Activated CD8-positive, alpha-beta memory T cell treated with anti-CD3 and anti-CD28 coated beads, Interleukin-2, amount 50 U/mL, for 48 hours (primary cell): ENCODE results near the gene ITIH3.

ENCODE experiments used
- DNase-seq: peaks from one replicate; pipeline ENCODE4 v3.0.0-alpha.2; 2020

The ITIH3 gene

DNA sequence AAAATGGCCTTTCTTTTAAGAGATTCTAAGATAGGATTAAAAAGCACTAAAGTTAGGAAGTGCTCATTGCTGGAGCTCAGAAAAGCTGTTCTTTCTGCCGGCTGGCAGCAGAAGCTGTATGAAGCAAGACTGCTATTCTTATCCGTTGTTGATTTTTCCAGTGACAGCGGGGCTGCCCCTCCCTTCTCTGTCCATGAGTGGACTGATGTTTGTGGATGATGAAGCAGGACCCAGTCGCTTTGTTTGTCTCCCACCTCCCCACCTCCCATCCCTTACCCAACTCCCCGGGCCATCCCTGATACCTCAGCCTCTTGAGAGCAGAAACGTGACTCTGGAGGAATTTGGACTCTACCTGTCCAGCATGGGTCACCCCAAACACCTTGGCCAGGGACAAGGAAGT is 50.6 kb downstream of the ITIH3 start:
- DNase-seq = no peak

DNA sequence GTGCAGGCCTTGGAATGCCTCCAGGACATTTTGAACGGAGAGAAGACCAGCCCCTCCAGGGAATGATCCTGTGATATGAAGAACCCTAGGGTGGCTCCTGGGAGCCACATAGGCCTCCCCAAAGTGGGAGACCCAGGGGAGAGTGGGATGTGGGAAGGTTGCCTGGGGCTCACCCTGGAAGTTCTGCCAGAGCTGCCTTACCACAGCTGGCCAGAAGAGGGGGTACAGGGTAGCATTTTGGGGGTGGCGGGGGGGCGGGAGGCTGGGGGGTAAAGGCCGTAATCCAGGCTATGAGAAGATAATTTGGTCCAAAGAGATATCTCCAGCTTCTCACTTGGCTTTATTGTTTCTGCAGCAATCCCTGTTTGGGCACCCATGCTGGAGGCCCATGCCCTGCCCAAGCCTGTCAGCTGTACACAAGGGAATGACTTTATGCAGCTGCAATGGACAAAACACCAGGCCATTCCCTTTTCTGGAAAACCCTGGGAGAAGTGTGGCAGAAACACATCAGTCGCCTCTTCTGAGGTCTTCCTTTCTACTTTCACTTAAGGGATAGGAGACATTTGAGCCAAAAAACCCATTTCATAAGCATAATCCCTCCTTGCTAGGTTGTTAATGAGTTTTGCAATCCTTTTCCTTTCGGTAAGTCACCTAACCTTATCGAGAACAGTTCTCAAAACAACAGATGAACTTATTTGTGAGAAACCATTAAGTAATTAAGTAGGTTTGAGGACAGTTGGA is 51.3 kb downstream of the ITIH3 start:
- DNase-seq = no peak

DNA sequence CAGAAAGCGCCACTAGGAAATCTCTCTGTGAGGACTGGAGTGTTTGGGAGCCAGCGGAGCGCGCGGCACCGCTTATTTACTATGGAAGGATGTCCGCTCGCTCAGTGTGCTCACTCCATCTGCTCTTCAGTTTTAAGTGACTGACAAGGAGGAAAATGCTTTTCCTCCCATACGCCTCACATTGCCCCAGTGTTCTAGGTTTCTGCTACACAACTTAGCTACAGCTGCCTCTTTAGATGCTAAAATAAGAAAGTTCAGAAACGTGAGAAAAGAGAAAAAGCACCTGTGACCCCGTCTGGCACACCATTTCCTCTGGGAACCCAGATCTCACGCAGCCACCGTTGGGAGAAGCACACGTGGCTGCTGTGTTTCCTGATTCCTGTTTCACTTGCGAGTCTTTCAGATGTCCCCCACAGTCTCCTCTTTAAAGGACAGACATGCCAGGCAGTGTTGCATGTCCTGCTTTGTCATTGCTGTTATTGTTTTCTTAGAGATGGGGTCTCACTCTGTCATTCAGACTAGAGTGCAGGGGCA is 51.9 kb downstream of the ITIH3 start:
- no peak for DNase-seq

DNA sequence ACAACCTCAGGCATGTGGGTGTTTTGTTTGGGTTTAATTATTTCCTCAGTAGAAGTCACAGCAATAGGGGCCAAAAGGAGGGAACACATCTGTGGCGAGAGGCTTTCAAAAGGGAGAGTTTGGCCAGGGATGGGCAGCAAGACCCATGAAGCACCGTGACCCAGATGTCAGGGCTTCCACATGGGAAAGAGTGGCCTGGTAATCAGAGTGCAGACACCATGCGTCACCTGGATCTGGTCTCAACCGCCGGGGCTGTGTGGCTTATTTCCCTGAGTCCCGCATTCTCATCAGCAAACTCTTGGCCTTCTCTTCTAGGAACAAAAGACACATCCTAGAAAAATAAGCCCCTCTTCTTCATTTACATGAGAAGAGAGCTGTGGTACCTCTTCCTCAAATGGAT is 52.6 kb downstream of the ITIH3 start:
- DNase-seq = no peak

DNA sequence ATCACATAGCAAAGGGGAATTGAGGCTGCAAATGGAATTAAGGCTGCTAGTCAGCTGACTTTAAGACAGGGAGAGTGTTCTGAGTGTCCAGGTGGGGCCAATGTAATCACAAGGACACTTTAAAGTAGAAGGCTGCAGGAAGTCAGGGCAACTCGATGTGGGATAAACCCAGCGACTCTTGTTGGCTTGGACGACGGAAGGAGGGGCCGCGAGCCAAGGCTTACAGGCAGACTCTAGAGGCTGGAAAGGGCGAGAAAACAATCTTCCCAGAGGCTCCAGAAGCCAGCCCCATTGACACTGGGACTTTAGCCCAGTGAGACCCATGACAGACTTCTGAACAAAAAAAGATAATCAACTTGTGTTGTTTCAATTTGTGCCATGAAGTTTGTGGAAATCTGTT is 53.1 kb downstream of the ITIH3 start:
- DNase-seq = no peak

DNA sequence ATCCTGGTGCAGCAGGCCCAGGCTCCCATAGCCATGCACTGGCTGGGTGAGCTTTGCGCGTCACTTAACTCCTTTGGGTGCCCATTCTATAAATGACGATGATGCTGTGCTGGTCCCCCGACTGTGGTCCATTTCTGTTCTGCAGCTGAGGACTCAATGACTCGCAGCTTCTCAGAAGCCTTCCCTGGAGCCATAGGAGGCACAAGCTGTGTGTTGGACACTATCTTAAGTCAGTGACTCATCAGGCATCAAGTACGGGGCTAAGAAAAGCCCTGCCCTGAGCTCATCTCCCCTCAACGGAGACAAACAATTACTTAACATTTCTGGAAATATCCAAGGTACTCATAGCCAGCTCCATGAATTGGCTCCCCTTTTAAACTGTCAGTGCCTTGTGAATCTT is 54.0 kb downstream of the ITIH3 start:
- no peak for DNase-seq

DNA sequence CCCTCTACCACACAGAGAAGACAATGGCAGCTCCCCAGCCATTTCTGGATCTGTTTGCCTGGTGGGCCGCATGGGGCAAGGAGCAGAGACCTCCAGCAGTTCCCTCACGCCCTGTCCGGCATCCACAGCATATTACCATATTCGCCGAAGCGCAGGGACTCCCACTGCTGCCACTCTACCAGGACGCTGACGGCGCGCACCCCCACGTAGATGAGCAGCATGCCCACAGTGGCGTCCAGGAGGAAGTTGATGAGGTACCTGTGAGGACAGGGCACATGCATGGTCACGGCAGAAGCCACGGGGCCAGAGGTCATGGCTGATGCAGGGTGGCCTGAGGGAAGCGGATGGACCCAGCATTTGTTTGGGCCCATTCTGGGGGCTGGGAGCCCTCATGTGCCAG is 55.1 kb downstream of the ITIH3 start:
- no peak for DNase-seq

DNA sequence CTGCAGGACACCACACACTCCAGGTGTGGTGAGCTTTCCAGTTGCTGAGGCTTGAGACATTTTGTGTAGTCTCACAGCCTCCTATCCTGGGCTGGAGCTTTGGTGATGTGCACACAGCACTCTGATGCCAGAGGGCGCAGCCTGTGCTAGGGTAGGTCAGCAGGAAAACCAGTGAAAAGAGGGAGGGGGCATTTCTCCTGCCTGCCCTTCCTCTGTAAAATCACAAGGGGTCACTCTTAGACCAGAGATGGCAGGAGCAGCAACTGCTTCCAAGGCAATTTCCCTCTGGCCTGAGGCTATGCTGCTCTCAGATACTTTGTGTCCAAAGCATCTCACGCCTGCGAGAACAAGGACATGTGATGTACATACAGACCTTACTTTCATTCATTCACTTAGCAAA is 56.8 kb downstream of the ITIH3 start:
- DNase-seq = no peak

DNA sequence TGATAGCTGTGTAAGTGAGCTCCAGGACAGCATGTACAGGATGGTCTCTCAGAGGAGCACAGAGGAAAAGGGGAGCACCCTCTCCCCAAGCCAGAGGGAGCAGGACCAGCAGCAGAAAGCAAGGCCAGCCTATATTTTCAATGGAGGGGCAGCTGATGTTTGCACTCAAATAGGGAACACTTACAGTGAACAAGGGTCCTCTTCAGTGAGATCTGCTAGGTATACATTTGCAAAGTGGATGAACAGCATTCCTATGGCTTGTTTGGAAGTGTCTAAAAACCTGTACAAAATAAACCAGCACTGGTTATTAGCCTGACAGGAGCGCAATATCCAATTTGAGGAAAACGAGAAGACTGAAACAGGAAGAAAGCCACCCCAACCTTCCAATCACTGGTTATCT is 57.8 kb downstream of the ITIH3 start:
- no peak for DNase-seq

DNA sequence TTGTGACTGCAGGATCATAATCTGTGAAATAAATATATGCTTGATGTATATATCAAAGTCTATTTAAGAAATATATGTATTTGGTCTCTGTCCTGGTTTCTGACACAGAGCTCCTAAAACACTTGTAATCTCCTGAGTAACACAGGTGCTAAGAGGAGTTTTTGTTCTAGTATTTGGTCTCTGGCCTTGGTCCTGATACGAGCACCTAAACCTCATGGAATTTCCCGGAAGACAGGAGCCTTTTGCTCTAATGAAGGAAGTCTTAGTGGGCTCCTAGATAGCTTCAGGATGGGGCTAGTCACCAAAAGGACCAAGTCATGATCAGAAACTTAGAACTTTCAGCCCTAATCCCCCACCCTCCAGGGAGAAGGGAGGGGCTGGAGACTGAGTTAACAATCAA is 59.4 kb downstream of the ITIH3 start:
- DNase-seq = no peak

DNA sequence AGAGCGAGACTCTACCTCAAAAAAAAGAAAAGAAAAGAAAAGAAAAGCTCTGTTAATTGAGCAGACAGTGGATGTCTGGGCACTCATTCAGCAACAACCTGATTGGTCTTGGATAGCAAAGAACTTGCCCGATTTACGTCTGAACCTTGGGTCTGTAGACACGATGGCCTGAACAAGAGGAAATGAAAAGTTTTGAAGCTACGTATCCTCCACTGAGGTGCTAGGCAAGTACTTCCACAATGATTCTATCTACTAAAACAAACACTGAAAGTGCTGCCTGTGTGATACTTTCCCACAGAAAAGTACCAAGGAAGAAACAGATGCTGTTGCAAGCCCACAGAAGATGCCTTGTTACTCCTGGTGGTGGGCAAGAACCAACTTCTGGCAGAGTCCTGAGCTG is 62.1 kb downstream of the ITIH3 start:
- DNase-seq = no peak

DNA sequence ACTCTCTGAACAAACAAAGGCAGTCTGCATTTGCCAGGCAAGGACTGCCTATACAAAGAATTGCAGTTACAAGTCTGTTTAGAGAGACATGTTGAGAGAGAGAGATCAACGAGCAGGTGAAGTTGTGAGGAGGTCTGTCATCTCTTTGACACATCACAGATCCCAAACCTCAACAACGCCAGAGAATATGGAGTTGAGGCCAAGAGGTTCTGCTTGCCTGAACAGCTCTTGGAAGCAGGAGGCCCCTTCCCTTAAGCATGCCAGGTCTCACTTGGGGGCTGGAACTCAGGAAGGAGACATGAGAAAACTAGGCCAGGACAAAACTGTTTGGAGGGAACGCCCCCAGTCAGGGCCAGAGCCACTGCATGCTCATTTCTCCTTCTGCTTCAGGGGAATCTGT is 62.5 kb downstream of the ITIH3 start:
- DNase-seq = no peak

DNA sequence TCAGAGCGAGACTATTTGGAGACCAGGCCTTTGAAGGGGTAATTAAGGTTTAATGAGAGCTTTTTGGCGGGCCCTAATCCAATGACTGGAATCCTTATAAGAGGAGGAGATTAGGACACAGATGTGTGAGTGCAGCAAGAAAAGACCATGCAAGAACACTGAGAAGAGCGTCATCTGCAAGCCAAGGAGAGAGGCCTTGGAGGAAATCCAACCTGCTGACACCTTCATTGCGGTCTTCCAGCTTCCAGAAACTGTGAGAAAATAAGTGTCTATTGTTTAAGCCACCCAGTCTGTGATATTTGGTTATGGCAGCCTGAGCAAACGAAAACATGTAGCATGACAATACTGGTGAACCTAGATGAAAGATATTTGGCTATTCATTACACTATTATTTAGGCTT is 63.3 kb downstream of the ITIH3 start:
- DNase-seq = no peak
